Activated B cell treated with CpG ODN at 0.5 μM for 24 hours (primary cell): Measurements from ENCODE around the gene IP6K1. TPM values are rescaled to one million over a fixed set of nuclear protein-coding genes. Genes with fewer than 3 reads are reported as not detected.

Source experiments
- ATAC-seq: fragments of 200-7000 bp; cut with Tn5 transposase; one replicate; pipeline ENCODE4 v1.10.0; 2021; ENCODE audit warnings: low read depth, mild to moderate bottlenecking, moderate library complexity
- CTCF ChIA-PET: fragments of 350-600 bp; sonication (Branson Sonifier 250); formaldehyde crosslinking; loops from one replicate; lab custom pipeline; 2021; ENCODE audit warnings: antibody characterized with exemption; lab: Charles Lee
- POLR2A ChIA-PET: fragments of 350-600 bp; sonication (Branson Sonifier 250); formaldehyde crosslinking; loops from one replicate; lab custom pipeline; 2021; ENCODE audit warnings: antibody characterized with exemption; lab: Charles Lee
- DNase-seq: peaks from one replicate; pipeline ENCODE4 v3.0.0; 2022
- H3K27ac Mint-ChIP-seq: one replicate; pipeline ENCODE4 v1.8.0; 2020; ENCODE audit warnings: mixed read lengths
- H3K27me3 Mint-ChIP-seq: one replicate; pipeline ENCODE4 v1.8.0; 2021; ENCODE audit warnings: mixed read lengths
- H3K36me3 Mint-ChIP-seq: one replicate; pipeline ENCODE4 v1.8.0; 2021; ENCODE audit warnings: low read depth, mixed read lengths
- H3K4me1 Mint-ChIP-seq: one replicate; pipeline ENCODE4 v1.8.0; 2021; ENCODE audit warnings: mixed read lengths
- H3K4me3 Mint-ChIP-seq: one replicate; pipeline ENCODE4 v1.8.0; 2020; ENCODE audit warnings: mild to moderate bottlenecking, mixed read lengths
- H3K9me3 Mint-ChIP-seq: one replicate; pipeline ENCODE4 v1.8.0; 2020; ENCODE audit warnings: mixed read lengths
- CTCF ChIP-seq: fragments of 200-600 bp; IDR thresholded peaks from one replicate; pipeline ENCODE4 v1.8.0; 2022; ENCODE audit warnings: antibody characterized with exemption, mild to moderate bottlenecking
- intact Hi-C: fragments of 100-400 bp; cut with micrococcal nuclease; formaldehyde crosslinking; loops from one replicate; pipeline ENCODE4 v1.15.1; 2024
- total RNA-seq: library from RNA; stranded (reverse); gene quantifications from 2 replicates; pipeline ENCODE4 v1.2.3, GENCODE V29; 2022

The IP6K1 gene
- total RNA-seq, 1 donor from 2014 or later: 47.6 TPM

- POLR2A ChIA-PET: no interaction called here
- Mint-ChIP-seq H3K4me3 (no peak overlapping the region), H3K4me1 (peaks cover 16% of the 10 kb centered on the region), H3K9me3 (no peaks in the 10 kb centered on the region), H3K36me3 (peaks cover 20% of the 10 kb centered on the region), H3K27ac (no peak overlapping the region), H3K27me3 (no peaks in the 10 kb centered on the region)
- TF ChIP-seq CTCF: no peak
- intact Hi-C loops: no loop called here
- ATAC-seq (no peak), DNase-seq (no peak)
- CTCF ChIA-PET: no interaction called here
Observed at GRCh38 chr3:49716691-49717210, 69.6 kb downstream of the IP6K1 start.

- Mint-ChIP-seq H3K27ac (no peak overlapping the region), H3K4me1 (peaks cover 14% of the 10 kb centered on the region), H3K27me3 (no peaks in the 10 kb centered on the region), H3K4me3 (no peak overlapping the region), H3K36me3 (peaks cover 15% of the 10 kb centered on the region), H3K9me3 (no peaks in the 10 kb centered on the region)
- intact Hi-C loops: no loop called here
- DNase-seq: no peak
- ChIA-PET CTCF (no interaction called here), POLR2A (no interaction called here)
- TF ChIP-seq CTCF: no peak
- ATAC-seq: no peak
Observed at GRCh38 chr3:49716169-49716568, 70.2 kb downstream of the IP6K1 start.

- Mint-ChIP-seq H3K4me3 (no peak overlapping the region), H3K4me1 (peaks cover 11% of the 10 kb centered on the region), H3K36me3 (peaks cover 10% of the 10 kb centered on the region), H3K27ac (no peak overlapping the region), H3K9me3 (no peaks in the 10 kb centered on the region), H3K27me3 (no peaks in the 10 kb centered on the region)
- POLR2A ChIA-PET: interaction anchor here (0.6 kb wide), 2 partner anchors 27 to 1263 kb away, joined by 3 to 4 read pairs; no protein-coding TSS in a partner anchor
- no peak for ATAC-seq
- TF ChIP-seq CTCF: no peak
- DNase-seq: no peak
- intact Hi-C loops: no loop called here
- CTCF ChIA-PET: no interaction called here
Observed at GRCh38 chr3:49715611-49716121, 70.7 kb downstream of the IP6K1 start.

GRCh38 chr3:49714728-49715550 is 71.4 kb downstream of the IP6K1 start:
- H3K4me1 Mint-ChIP-seq: peaks cover 11% of the 10 kb centered on the region
- CTCF ChIA-PET: no interaction called here
- DNase-seq (no peak), ATAC-seq (no peak)
- H3K27me3 Mint-ChIP-seq: no peaks in the 10 kb centered on the region
- TF ChIP-seq CTCF: no peak
- no peak overlapping the region for H3K4me3 Mint-ChIP-seq
- intact Hi-C loops: no loop called here
- no peaks in the 10 kb centered on the region for H3K9me3 Mint-ChIP-seq
- POLR2A ChIA-PET: interaction anchor here (0.6 kb wide), 2 partner anchors 28 to 1262 kb away, joined by 3 to 4 read pairs; no protein-coding TSS in a partner anchor
- H3K36me3 Mint-ChIP-seq: peaks cover 8% of the 10 kb centered on the region
- H3K27ac Mint-ChIP-seq: no peak overlapping the region
